ENCODE data around the gene NCAM1.

NCAM1 gene

DNA sequence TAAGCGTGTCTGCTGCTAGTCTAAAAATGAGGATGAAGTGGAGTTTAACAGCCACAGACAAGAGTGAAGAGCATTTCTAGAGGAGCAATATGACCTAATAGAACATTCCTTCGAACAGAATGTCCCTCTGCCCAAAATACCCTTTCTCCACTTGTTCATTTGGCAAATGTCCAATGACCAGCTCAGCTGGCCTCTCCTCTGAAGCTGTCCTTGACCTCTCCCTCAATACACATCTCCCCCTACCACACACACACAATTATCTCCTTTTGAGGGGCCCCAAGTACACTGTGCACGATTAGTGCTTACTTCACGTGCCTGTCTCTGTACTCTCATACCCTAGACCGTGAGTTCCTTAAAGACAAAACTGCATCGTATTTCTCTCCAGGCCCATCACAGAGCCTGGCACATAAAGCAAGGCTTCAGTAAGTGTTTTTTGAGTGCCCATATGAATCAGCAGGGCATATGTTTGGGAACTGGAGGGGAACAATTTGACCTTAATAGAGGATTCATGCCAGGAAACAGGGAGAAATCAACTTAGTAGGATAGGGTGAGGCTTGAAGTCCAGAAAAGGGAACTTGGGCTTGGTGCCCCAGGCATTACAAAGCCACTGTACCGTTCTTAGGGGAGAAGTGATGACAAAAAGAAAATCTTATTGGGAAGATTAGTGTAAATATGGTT lies 18.1 kb upstream of the NCAM1 start:
- no peaks in the 10 kb centered on the region for H3K9me3 ChIP-seq (ENCODE audit: insufficient read depth, low read length)
- H3K4me3 ChIP-seq (ENCODE audit: insufficient read depth, low read length, poor library complexity, severe bottlenecking), result no peak overlapping the region
- no peaks in the 10 kb centered on the region for H3F3A ChIP-seq (ENCODE audit: insufficient read depth)
- H3K27ac ChIP-seq (ENCODE audit: low read depth, low read length), result no peak overlapping the region
- no peaks in the 10 kb centered on the region for H3K79me2 ChIP-seq (ENCODE audit: insufficient read depth, low read length)
- no peak overlapping the region for H3K4me2 ChIP-seq (ENCODE audit: low read depth, low read length, poor library complexity, severe bottlenecking)
- no peaks in the 10 kb centered on the region for H3K27me3 ChIP-seq (ENCODE audit: low read length)
- H3K9me2 ChIP-seq (replicated peaks; ENCODE audit: insufficient read depth, low read length), result no peaks in the 10 kb centered on the region
- H2AFZ ChIP-seq (ENCODE audit: low read depth, low read length, severe bottlenecking), result no peak overlapping the region
- no peaks in the 10 kb centered on the region for H4K20me1 ChIP-seq (ENCODE audit: low read depth, low read length)
- no peaks in the 10 kb centered on the region for H3K36me3 ChIP-seq (ENCODE audit: low read length)
- no peak overlapping the region for H3K9ac ChIP-seq (ENCODE audit: low read length)
- no peak for TF ChIP-seq EZH2phosphoT487 (conservative IDR thresholded peaks at IDR 0.05; ENCODE audit: low read length)
- TF ChIP-seq, protein P1, sequence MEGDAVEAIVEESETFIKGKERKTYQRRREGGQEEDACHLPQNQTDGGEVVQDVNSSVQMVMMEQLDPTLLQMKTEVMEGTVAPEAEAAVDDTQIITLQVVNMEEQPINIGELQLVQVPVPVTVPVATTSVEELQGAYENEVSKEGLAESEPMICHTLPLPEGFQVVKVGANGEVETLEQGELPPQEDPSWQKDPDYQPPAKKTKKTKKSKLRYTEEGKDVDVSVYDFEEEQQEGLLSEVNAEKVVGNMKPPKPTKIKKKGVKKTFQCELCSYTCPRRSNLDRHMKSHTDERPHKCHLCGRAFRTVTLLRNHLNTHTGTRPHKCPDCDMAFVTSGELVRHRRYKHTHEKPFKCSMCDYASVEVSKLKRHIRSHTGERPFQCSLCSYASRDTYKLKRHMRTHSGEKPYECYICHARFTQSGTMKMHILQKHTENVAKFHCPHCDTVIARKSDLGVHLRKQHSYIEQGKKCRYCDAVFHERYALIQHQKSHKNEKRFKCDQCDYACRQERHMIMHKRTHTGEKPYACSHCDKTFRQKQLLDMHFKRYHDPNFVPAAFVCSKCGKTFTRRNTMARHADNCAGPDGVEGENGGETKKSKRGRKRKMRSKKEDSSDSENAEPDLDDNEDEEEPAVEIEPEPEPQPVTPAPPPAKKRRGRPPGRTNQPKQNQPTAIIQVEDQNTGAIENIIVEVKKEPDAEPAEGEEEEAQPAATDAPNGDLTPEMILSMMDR (IDR thresholded peaks at IDR 0.05; ENCODE audit: insufficient read depth, low read length, poor library complexity, severe bottlenecking), result no peak

DNA sequence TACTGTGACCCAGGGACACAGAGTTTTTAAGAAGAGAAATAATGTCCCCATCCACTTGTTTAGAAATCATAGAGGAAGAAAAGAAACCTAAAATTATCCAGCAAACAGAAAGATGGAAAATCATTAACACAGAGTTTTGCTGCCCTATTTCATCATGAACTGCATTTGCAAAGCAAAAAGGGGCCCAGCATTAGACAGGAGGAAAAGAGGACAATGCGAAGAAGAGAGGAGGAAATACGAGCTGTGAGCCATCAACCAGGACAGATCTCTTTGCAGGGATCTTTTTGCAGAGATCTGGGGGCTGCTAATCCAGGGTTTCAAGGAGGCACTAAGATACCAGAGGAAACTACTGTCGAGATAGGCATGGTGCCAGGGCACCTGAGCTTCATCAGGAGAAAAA lies 14.4 kb upstream of the NCAM1 start:
- no peak overlapping the region for H3K4me3 ChIP-seq (ENCODE audit: insufficient read depth, low read length, poor library complexity, severe bottlenecking)
- no peak for TF ChIP-seq EZH2phosphoT487 (conservative IDR thresholded peaks at IDR 0.05; ENCODE audit: low read length)
- TF ChIP-seq, protein P1 (IDR thresholded peaks at IDR 0.05; ENCODE audit: insufficient read depth, low read length, poor library complexity, severe bottlenecking), result no peak
- no peaks in the 10 kb centered on the region for H3F3A ChIP-seq (ENCODE audit: insufficient read depth)
- no peak overlapping the region for H3K4me2 ChIP-seq (ENCODE audit: low read depth, low read length, poor library complexity, severe bottlenecking)
- H3K9me2 ChIP-seq (replicated peaks; ENCODE audit: insufficient read depth, low read length), result no peaks in the 10 kb centered on the region
- no peaks in the 10 kb centered on the region for H3K79me2 ChIP-seq (ENCODE audit: insufficient read depth, low read length)
- no peak overlapping the region for H3K9ac ChIP-seq (ENCODE audit: low read length)
- H3K27me3 ChIP-seq (ENCODE audit: low read length), result no peaks in the 10 kb centered on the region
- no peaks in the 10 kb centered on the region for H4K20me1 ChIP-seq (ENCODE audit: low read depth, low read length)
- no peak overlapping the region for H2AFZ ChIP-seq (ENCODE audit: low read depth, low read length, severe bottlenecking)
- no peaks in the 10 kb centered on the region for H3K36me3 ChIP-seq (ENCODE audit: low read length)
- no peak overlapping the region for H3K27ac ChIP-seq (ENCODE audit: low read depth, low read length)
- no peaks in the 10 kb centered on the region for H3K9me3 ChIP-seq (ENCODE audit: insufficient read depth, low read length)

DNA sequence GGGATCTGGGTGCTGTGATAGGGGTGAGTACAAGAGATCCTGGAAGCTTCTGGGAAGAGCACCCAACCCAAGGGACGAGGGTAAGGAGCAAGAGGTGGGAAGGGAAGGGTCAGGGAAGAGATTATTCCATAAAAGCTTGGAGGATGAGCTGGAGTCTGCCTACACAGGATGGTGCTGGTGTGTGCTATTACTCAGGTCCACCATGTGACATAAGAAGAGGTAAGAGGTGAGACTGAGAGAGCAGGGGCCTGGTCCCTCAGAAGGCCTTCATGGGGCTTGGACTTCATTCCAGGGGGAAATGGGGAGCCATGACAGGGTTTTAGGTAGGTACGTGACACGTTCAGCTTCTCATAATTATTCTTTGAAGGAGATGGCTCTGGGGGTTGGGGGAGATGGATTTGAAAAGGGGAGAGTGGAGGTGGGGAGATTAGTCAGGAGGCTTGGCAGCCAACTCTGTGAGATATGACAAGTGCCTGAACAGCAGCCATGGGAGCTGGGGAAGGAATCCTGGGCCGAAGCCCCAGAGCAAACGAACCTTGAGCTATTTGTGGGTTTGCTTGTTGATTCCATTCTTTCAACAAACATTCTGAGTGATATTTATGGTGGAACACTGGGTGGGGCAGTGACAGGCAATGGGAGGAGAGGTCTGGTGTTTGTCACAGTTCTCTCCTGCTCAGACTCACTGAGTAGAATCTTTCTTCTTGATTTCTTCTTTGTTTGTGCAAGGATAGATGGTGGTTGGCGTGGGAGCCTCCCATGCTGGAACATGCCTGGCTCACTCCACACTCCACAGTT lies 11.2 kb upstream of the NCAM1 start:
- H3K27ac ChIP-seq (ENCODE audit: low read depth, low read length), result no peak overlapping the region
- H3K9ac ChIP-seq (ENCODE audit: low read length), result no peak overlapping the region
- no peak overlapping the region for H2AFZ ChIP-seq (ENCODE audit: low read depth, low read length, severe bottlenecking)
- no peaks in the 10 kb centered on the region for H3K9me3 ChIP-seq (ENCODE audit: insufficient read depth, low read length)
- H3K79me2 ChIP-seq (ENCODE audit: insufficient read depth, low read length), result no peaks in the 10 kb centered on the region
- H3K4me3 ChIP-seq (ENCODE audit: insufficient read depth, low read length, poor library complexity, severe bottlenecking), result no peak overlapping the region
- TF ChIP-seq EZH2phosphoT487 (conservative IDR thresholded peaks at IDR 0.05; ENCODE audit: low read length), result no peak
- TF ChIP-seq, protein P1 (IDR thresholded peaks at IDR 0.05; ENCODE audit: insufficient read depth, low read length, poor library complexity, severe bottlenecking), result no peak
- H3K9me2 ChIP-seq (replicated peaks; ENCODE audit: insufficient read depth, low read length), result no peaks in the 10 kb centered on the region
- no peaks in the 10 kb centered on the region for H4K20me1 ChIP-seq (ENCODE audit: low read depth, low read length)
- H3K4me2 ChIP-seq (ENCODE audit: low read depth, low read length, poor library complexity, severe bottlenecking), result no peak overlapping the region
- no peaks in the 10 kb centered on the region for H3F3A ChIP-seq (ENCODE audit: insufficient read depth)
- H3K27me3 ChIP-seq (ENCODE audit: low read length), result no peaks in the 10 kb centered on the region
- no peaks in the 10 kb centered on the region for H3K36me3 ChIP-seq (ENCODE audit: low read length)

Measured in SU-DHL-6 (cell line).